Frontal cortex (tissue), 4 donors: ENCODE data around the gene DNAJC15. TPM values are rescaled to one million over a fixed set of nuclear protein-coding genes. Genes with fewer than 3 reads are reported as not detected.

Source experiments
- DNase-seq, 2 donors: peaks; one replicate each; pipeline ENCODE4 v3.0.0; 2012; ENCODE audit warnings: low spot score in 2 of 2
- FAIRE-seq: peaks from 2 replicates; lab custom pipeline; 2012; peaks lifted over from hg19 to GRCh38; lab: Jason Lieb, UNC
- total RNA-seq: library from RNA; depleted of rRNA; stranded (reverse); fragments of >200 nt; gene quantifications from one replicate; pipeline ENCODE4 v1.2.3, GENCODE V29; 2014
- donor health status: control.
- donor health status: control.
- donor health status: control.

The DNAJC15 gene
- total RNA-seq, 1 donor from 2014 or later: 26.1 TPM

DNA sequence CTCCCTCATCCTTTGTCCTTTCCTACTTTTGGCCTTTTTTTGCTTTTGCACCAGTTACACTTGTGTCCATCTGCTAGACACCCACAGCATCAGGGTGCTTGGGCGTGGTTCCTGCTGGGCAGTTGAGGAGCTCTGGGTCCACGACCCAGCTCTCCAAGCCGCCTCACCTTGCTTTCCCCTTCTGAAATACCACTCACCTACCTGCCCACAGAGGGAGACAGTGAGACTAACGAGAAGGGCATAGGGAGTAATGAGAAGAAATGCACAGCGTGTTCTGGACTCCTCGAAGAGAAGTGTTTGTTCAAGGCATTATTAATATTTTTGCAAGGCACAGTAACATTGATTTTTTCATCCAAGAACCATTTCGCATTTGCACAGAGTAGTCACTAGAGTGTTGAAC is 92.9 kb downstream of the DNAJC15 start:
- FAIRE-seq: no peak

DNA sequence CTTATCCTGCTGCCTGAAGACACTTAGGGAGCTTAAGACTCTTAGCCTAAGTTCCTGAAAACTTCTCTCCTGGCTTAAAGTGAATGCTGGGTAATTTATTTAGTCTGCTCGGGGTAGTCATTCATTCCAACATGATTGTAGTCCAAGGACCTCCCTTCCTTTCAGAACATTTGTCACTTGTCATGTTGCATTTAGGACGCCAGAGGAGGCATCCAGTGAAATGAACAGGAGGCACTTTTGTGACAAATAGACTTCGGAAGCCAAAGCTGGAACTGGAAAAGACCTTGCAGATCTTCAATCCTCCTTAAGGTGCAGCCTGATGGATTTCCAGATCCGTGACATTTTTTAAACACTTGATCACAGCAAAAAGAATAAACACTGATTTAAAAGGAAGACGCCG is 95.1 kb downstream of the DNAJC15 start:
- FAIRE-seq (no peak), DNase-seq (no peak)

More for the DNA sequence above, 92.9 kb downstream of the DNAJC15 start:
- DNase-seq: no peak

DNA sequence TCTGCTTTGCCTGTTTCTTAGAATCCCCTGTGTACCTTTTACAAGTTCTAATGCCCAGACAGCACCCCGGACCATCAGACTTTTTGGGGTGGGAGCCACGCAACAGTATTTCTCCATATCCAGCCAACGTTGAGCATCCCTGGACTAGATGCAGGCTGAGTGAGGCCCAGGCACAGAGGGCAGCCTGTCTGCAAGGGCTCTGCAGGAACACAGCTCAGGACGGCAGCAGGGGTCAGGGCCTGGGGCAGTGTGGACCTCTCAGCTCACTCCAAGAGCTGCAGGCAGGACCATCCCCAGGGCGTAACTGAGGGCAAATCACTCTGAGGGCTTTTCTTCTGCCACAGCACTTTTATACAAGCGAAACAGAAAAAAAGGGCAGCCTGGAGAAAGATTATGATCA is 95.8 kb downstream of the DNAJC15 start:
- FAIRE-seq: no peak
- no peak for DNase-seq

DNA sequence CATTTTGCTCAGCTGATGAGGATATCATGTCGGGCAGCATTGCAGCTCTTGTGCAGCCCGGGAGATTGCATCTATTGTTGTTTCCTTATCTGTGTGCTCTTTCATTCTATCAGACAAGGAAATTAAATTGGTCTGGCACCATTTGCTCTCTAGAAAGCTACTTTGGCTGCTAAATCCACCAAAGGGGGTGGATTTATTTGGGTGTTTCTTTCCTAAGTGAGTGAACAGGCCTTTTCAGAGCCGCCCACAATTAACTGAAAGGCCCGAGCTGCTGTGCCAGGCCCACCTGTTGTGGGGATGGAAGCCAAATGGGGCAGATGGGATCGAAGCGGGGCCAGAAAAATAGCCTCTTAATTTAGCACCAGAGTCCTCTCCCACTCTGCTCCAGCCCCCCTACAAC is 99.4 kb downstream of the DNAJC15 start:
- DNase-seq: no peak

DNA sequence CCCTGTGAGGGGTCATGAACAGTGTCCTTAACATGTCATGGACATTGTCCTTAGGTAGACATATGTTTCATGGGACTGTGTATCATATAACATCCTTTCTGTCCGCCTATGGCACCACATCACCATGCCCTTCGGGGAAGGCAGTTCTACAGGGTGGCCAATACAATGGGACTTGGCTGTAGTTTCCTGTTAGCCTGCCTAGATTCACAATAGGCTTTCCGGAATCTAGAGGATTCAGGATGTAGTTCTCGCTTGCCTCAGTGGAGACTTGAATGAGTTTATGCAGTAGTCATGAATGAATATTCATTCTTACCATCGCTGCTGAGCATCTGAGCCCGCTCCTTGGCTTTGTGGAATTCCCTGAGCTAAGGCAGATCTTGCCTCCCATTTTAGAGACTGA is 100.5 kb downstream of the DNAJC15 start:
- DNase-seq (no peak), FAIRE-seq (no peak)

More for the DNA sequence above, 99.4 kb downstream of the DNAJC15 start:
- no peak for FAIRE-seq

DNA sequence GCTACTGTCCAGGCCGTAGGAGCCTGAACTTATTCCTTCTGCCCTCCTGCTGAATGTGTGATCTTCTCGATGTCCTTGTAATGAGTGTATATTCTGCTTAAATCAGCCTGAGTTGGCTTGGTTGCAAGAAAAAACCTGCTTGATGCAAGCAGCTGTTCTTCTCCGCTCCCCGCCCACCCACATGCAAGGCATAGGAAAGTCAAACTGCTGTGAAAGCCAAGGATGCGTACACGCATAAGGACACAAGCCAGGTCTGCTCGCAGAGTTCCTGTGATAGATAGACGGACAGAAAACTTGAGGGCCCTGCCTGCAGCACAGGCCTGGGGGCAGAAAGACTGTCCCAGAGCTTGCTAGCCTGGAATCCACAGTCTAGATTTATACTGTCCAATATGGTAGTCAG is 101.1 kb downstream of the DNAJC15 start:
- FAIRE-seq (no peak), DNase-seq (no peak)

DNA sequence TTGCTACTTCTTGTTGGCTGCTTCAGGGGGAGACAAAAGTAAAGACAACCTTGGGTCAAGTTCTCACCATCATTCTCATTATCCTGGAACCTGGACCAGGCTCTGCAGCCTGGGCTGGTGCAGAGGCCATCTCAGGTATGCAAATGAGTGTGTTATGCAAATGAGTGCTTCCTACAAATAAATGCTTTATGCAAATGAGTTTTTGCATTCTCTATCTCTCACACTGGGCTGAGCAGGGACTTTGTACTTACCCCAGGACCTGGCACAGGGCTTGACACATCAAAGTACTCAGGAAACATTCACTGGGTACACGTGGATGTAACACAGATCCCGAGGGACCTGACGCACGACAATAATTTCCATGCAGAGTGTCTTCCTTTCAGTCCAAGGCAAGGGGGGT is 103.0 kb downstream of the DNAJC15 start:
- DNase-seq (no peak), FAIRE-seq (no peak)

DNA sequence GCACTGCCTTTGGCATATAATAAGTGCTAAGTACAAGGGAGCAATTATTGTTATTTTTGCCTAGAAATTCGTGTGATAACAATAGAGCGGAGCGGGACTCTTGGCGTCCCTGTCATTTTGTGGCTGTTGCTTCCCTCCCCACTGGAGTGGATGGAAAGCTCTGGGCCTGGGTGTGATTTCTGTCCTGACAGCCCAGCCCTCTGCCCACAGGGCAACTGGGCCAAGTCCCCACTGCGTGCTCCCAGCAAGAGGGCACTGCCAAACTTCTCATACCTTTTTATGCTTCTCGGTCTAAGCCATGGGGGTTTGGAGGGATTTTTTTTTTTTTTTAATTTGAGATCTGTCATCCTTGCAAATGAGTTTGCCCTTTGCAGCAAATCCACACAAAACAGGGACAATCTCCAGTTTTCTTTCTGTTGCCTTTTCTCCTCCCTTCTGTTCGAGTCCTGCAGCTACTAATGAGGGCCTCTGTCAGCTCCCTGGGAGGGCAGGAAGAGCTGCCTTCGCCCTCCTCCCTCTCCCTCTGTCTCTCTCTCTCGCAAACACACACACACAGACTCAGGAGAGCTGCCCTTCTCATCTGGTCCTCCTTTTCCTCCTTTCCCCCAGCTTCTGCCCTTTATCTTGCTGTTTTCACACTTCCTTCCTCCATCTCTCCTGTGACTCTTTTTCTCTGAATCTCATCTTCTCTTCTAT is 103.9 kb downstream of the DNAJC15 start:
- no peak for FAIRE-seq
- no peak for DNase-seq

DNA sequence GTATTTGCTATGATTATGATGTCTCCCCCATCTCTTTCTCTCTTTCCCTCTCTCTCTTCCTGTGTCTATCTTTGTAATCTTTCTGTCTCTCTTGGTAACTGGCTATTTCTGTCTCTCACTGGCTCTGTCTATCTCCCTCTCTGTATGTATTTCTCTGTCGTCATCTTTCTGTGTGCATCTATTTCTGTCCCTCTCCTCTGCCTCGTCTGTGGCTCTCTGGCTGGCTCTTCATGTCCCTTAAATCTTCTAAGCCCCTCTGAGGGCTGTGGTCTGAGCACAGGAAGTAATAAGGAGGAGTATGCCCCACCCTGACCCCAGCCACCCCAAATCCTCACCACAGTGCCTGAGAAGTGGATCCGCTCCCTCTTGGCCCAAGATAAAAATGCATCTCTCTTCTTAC is 104.4 kb downstream of the DNAJC15 start:
- no peak for DNase-seq
- FAIRE-seq: no peak

DNA sequence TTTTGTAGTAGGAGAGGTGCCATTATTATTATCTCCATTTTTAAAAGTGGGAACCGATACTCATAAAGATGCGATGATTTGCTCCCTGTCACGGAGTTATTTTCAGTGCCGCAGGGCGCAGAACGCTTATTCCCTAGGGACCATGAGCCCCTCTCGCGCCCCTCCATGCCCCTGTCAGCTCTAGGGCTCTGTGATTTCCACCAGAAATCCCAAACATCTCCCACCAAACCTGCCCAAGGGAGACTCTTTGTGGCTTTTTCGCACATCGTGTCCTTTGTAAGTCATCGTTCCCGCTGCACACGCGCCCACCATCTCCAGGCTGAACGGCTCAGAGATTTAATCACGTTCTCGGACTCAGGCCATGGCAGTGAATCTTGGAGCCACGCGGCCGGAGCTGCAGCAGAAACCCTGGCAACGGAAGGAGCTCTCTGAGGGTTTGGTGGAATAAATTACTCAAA is 105.1 kb downstream of the DNAJC15 start:
- DNase-seq: no peak
- no peak for FAIRE-seq

DNA sequence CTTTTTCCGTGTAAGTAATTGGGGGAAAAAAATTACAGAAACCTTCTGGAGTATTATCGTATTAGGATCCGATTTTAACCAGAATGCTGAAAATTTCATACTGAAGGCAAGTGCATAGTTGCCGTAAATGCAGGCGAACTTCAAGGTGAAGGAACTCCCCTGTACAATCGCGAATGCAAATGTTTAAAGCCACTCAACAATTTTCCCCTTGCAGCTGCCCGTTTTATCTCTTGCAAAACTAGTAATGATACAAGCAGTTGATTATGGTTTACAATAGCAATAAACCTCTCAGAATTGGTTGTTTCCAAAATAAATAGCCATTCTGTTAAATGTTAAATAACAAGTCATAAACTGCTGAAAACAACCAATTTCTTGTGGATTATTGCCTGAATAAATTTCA is 105.7 kb downstream of the DNAJC15 start:
- no peak for DNase-seq

DNA sequence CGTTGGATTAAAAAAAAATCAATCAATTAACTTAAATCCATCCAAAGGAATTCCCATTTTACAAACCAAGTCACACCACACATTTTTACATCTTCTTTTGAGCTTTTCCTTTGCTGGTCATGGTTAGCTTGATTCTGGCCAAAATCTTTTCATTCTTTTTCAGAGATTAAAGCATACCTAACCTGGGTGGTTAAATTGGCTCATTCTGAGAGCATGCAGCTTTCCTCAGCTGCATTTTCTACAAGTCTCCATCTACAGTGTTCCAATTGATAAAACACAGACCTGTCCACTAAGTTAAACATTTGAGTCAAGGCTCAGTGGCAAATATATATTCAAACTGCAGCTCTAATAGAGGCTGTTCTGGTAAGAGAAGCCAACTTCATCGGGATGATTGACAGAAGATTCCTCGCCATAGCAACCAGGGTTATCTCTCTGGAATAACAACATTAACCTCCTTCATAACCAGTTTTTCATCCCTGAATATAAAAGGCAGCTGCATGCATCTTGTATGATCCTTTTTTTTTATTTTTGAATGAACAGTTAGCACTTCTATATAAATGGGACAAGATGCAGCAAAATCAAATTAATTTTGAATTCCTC is 106.2 kb downstream of the DNAJC15 start:
- DNase-seq (no peak), FAIRE-seq (no peak)

More for the DNA sequence above, 105.7 kb downstream of the DNAJC15 start:
- FAIRE-seq: no peak

DNA sequence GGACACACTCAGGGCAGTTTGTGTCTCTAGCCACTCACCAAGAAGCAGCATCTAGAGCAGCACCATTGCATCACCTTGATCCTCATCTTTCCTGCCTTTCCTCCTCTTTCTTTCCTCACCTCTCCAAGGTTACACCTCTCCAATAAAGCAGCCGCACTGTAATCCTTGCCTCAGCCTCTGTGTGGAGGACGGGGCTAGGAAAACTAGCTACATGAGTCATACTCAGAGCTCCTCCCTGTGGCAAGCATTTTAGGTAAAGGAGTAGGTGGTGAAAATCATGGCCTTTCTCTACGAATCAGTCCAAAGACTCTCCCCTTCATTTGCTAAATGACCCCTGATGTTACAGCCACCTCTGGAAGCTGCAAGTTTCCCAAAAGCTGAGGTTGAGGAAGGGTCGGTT is 108.9 kb downstream of the DNAJC15 start:
- DNase-seq: peak in 1 of 2 donors; percentile 25
- no peak for FAIRE-seq

DNA sequence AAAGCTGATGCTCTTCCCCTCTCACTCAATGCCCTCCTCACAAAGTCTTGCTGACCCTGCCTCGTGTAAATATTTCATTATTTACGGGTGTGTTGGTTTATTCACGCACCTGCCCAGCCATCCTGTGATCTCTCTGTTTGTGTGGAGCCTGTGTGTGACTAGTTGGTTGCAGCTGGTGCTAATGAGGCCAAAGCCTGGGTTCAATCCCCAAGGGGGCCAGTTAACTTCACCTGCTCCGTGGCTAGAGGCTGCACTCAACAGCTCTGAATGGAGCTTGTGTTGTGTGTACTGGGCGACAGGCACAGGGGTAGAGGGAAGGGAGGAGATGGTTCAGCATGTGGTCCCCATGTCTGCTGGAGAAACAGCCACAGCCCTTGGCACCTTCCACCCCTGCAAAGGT is 109.5 kb downstream of the DNAJC15 start:
- no peak for FAIRE-seq
- DNase-seq: no peak

DNA sequence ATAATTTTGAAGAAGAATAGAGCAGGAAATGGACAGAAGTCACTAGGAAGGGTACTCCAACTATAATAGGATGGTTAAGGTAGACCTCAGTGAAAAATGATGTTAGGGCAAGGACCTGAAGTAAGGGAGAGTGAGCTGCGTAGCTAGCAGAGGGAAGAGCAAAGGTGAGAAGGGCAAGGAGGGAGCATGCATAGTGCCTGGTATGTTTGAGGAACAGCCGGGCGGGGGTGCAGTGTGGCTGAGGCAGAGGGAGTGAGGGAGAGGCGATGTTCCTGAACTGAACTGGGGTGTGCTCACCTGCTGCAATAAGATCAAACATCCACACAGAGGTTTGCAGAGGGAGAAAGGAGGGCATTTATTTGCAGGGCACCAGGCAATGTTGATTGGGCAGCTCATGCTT is 110.4 kb downstream of the DNAJC15 start:
- DNase-seq: no peak
- no peak for FAIRE-seq

DNA sequence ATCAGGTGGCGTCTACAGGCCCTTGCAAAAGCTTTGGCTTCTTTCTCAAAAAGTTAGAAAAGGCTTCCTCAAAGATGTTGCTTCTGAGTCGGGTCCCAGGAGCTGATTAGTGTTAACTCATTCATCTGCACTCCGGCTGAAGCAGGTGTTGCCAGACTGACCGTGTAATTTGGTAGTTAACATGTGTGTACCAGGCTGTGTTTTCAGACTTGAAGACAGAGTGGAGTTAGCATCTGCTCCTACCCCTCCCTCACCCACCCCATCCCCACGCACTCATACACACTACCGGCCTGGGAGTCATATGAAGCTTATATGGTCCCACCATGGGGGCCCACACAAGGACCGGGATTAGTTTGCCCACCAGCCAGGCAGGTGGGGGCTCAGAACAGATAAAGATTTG is 111.5 kb downstream of the DNAJC15 start:
- FAIRE-seq: no peak

DNA sequence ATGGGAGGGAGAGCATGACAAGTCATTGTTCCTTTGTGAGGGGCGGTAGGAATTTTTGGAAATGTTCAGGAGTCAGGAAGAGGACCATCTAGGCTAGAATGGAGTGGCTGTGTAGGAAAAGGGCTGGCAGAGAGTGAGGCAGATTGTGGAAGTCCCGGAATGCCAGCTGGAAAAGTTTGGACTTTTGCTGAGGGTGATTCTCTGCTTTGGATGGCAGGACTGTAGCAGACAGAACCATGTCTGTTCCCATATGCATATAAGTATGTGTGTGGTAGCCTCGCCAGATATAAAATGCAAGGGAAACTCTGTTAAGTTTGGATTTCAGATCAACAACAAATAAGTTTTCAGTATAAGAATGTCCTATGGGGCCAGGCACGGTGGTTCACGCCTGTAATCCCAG is 112.1 kb downstream of the DNAJC15 start:
- no peak for DNase-seq
- no peak for FAIRE-seq

More for the DNA sequence above, 111.5 kb downstream of the DNAJC15 start:
- DNase-seq: no peak

DNA sequence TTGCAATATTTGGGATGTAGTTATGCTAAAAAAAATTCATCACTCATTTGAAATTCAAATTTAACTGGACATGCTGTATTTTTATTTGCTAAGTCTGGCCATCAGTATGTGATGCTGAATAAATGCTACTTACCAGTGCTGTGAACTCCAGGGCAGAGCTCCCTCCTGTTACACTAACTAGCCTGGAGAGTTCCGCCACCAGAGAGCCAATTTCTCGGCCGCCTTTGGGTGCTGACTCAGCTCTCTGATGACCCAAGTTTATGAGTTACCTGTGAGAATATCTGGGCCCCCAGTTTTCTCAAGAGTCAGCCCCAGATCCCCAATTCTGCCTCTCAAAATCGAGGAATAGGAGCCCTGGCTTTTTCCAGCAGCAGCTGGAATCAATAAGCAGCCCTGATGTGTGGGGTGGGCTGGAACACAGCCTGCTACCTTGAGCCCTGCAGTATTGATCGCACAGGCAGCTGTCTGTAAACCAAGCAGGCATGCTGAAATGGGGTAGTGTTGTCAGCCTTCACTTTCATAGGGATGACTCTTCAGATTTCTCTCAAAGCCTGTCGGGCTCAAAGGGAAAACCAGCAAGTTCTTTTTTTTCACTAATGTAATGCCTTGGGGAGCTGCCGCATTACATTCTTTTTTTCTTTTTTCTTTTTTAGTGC is 113.7 kb downstream of the DNAJC15 start:
- DNase-seq (no peak), FAIRE-seq (no peak)

DNA sequence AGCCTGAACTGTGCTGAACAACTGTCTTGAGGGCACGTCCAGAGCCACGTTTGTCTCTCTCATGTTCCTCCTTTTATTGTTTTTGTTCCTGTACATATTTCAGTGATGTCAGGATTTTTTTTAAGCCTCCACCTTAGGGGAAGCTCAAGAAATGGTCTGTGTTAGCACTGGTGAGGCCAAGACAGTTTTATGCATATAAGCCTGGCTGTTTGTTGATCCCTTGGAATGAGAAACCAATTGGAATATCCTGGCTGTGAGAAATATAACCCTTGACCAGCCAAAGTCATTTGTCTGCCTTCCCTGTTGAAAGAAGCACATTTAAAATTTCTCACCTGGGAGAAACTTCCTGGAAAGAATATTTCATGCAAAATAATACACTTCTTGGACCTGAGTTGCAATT is 115.8 kb downstream of the DNAJC15 start:
- no peak for FAIRE-seq
- no peak for DNase-seq

DNA sequence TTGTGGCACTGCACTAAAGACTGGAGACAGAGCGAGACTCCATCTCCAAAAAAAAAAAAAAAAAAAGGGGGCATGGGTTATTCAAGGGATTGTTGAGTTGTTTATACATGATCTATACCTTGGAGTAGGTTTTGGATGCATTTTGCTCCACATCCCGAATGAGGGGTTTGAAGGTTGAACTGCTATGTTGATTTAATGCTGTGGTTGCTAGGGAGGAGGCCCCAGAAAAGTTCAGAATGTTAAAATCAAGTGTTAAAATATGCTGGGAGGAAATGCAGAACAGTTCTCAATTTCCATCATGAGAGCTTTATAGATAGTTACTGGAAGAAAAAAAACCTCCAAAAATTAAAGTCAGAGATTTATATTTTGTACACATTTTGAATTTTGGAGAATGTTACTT is 116.5 kb downstream of the DNAJC15 start:
- DNase-seq (no peak), FAIRE-seq (no peak)

DNA sequence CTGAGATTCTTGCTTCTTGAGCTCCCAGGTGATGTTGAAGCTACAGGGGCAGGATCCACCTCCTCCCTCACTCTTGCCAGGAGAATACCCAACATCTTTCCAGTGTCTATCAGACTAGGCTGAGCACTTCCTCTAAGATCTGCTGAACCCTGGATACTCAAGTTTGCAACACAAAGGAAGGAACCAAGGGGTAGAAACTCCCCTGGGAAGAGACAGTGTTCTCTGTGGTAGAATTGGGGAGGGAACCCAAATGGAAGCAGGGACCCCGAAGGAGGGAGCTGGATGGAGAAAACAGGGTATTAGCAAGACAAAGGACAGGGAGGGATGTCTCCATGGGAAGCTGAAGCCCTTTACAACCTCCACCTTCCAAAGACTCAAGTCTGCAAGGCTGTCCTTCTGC is 117.6 kb downstream of the DNAJC15 start:
- FAIRE-seq (no peak), DNase-seq (no peak)
